ENCODE results near the gene ALDH3B2. TPM values are rescaled to one million over a fixed set of nuclear protein-coding genes. Genes with fewer than 3 reads are reported as not detected.

Gene ALDH3B2
- total RNA-seq, 1 donor from 2014 or later = 4.8 TPM

GRCh38 chr11:67675058-67675747, 780 bp upstream of the ALDH3B2 start:
- H3K4me3 Mint-ChIP-seq = no peak overlapping the region
- no peak for TF ChIP-seq CTCF (conservative IDR thresholded peaks at IDR 0.05)
- no peaks in the 10 kb centered on the region for H3K36me3 Mint-ChIP-seq
- H3K9me3 Mint-ChIP-seq = no peaks in the 10 kb centered on the region
- peaks cover 3% of the 10 kb centered on the region for H3K27me3 Mint-ChIP-seq
- peak overlapping the region; percentile 97 for H3K27ac Mint-ChIP-seq
- no peaks in the 10 kb centered on the region for H3K4me1 Mint-ChIP-seq (ENCODE audit: unreplicated experiment)
- no peak for DNase-seq (ENCODE audit: extremely low spot score, unreplicated experiment)

- Mint-ChIP-seq H3K27me3 (peaks cover 3% of the 10 kb centered on the region), H3K36me3 (no peaks in the 10 kb centered on the region), H3K9me3 (no peaks in the 10 kb centered on the region), H3K4me1 (ENCODE audit: unreplicated experiment) (no peaks in the 10 kb centered on the region), H3K4me3 (peak overlapping the region; percentile 83), H3K27ac (peak overlapping the region; percentile 65)
- TF ChIP-seq CTCF (conservative IDR thresholded peaks at IDR 0.05) = no peak
- DNase-seq (ENCODE audit: extremely low spot score, unreplicated experiment) = no peak
Measured at GRCh38 chr11:67673902-67674301, 521 bp downstream of the ALDH3B2 start.

GRCh38 chr11:67673358-67673757, 1.1 kb downstream of the ALDH3B2 start:
- Mint-ChIP-seq H3K9me3 (no peaks in the 10 kb centered on the region), H3K36me3 (no peaks in the 10 kb centered on the region), H3K4me3 (peak overlapping the region; percentile 21), H3K27ac (peak overlapping the region; percentile 65), H3K27me3 (peaks cover 3% of the 10 kb centered on the region), H3K4me1 (ENCODE audit: unreplicated experiment) (no peaks in the 10 kb centered on the region)
- DNase-seq (ENCODE audit: extremely low spot score, unreplicated experiment) = no peak
- TF ChIP-seq CTCF (conservative IDR thresholded peaks at IDR 0.05) = no peak

GRCh38 chr11:67671211-67671520, 3.3 kb downstream of the ALDH3B2 start:
- Mint-ChIP-seq H3K9me3 (no peaks in the 10 kb centered on the region), H3K4me1 (ENCODE audit: unreplicated experiment) (no peaks in the 10 kb centered on the region), H3K27ac (no peak overlapping the region), H3K27me3 (peaks cover 3% of the 10 kb centered on the region), H3K36me3 (no peaks in the 10 kb centered on the region), H3K4me3 (no peak overlapping the region)
- TF ChIP-seq CTCF (conservative IDR thresholded peaks at IDR 0.05) = no peak
- DNase-seq (ENCODE audit: extremely low spot score, unreplicated experiment) = no peak

GRCh38 chr11:67670316-67671210, 3.9 kb downstream of the ALDH3B2 start:
- TF ChIP-seq CTCF (conservative IDR thresholded peaks at IDR 0.05) = no peak
- DNase-seq (ENCODE audit: extremely low spot score, unreplicated experiment) = no peak
- no peak overlapping the region for H3K27ac Mint-ChIP-seq
- no peaks in the 10 kb centered on the region for H3K9me3 Mint-ChIP-seq
- H3K4me3 Mint-ChIP-seq = no peak overlapping the region
- no peaks in the 10 kb centered on the region for H3K4me1 Mint-ChIP-seq (ENCODE audit: unreplicated experiment)
- peaks cover 3% of the 10 kb centered on the region for H3K27me3 Mint-ChIP-seq
- no peaks in the 10 kb centered on the region for H3K36me3 Mint-ChIP-seq
